Left cardiac atrium (tissue), 4 donors: ENCODE measurements around the gene CCDC51. TPM values are rescaled to one million over a fixed set of nuclear protein-coding genes. Genes with fewer than 3 reads are reported as not detected.
A peak's percentile ranks its signal among the peaks of the same experiment; 100 is the strongest.
"Not testable (repeated sequence)": the region's sequence is repeated elsewhere in the genome, so short reads cannot be mapped to it uniquely, and the experiment has no call there.

Experiments
- ATAC-seq, 2 donors: fragments of 200-7000 bp; cut with Tn5 transposase; one replicate each; pipeline ENCODE4 v1.9.1; 2020; ENCODE audit warnings: mild to moderate bottlenecking in 2 of 2, moderate library complexity in 2 of 2
- DNase-seq: peaks from one replicate; pipeline ENCODE4 v3.0.0-alpha.2; 2020
- intact Hi-C, 2 donors: fragments of 100-400 bp; cut with DNase I; formaldehyde crosslinking; loops; one replicate each; pipeline versions ENCODE4 v1.14.1 to v1.15.1; 2022 to 2023
- long read RNA-seq: library from polyadenylated mRNA; unstranded; transcript quantifications from one replicate; pipeline ENCODE4 v2.0.0, GENCODE V29; 2021
- total RNA-seq, 2 donors: library from RNA; stranded (reverse); fragmentation: NEBNext Ultra II Directional; extraction: Animal tissue kit (Norgen Biotek cat#: 25700); gene quantifications; one replicate each; pipeline ENCODE4 v1.2.1, GENCODE V29; 2021
- donor health status: DM: no; HTN: yes; CAD: no.
- donor health status: DM: no; HTN: yes; CAD: no; lungs with severe emphysema.
- donor health status: DM: yes; HTN: yes; CAD: no.
- donor health status: Dilated cardiomyopathy.

The CCDC51 gene
- total RNA-seq = 10 to 100 TPM in 1 of 2 donors, 1 to 10 TPM in 1; 7.0 to 10.9 TPM
- long read RNA-seq, transcript CCDC51-201 (4 exons, 1,560 nt) = major isoform, 5 of 10 reads
- long read RNA-seq, partial matches to known transcripts = 0 of 10 reads
- long read RNA-seq, other reads (novel, unspliced or antisense) = 3 of 10 reads

- intact Hi-C loops = loop anchor here in 1 of 2 donors (5.0 kb wide), 1 partner anchor 168 kb away; no protein-coding TSS in a partner anchor
- ATAC-seq (peak; percentile 98 to 100), DNase-seq (peak; percentile 99)
Measured at GRCh38 chr3:48439820-48440589, at the start of gene CCDC51, which contains the start of gene TMA7. Gene CCDC51, minus strand, starts transcription at chr3:48440119. Its CDS starts 4,991 bp downstream, at chr3:48435128. Gene TMA7, plus strand, starts transcription at chr3:48440257. Its CDS starts 40 bp downstream, at chr3:48440297.

DNA sequence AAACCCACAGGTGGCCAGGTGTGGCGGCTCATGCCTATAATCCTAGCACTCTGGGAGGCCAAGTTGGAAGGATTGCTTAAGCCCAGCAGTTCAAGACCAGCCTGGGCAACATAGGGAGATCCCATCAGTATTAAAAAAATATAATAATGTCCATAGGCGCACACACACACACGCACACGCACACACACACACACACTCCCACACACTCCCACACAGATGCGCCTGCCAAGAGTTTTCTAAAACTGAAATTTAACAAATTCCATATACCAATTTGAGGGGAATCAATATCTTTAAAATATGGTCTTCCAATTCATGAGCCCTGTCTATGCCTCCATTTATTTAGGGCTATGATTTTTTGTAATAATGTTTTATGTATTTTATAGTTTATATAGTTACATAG, 47.0 kb upstream of the CCDC51 start:
- ATAC-seq (no peak), DNase-seq (no peak)
- intact Hi-C loops = no loop called here

GRCh38 chr3:48482822-48483221, 42.9 kb upstream of the CCDC51 start:
- ATAC-seq, intact Hi-C loops, DNase-seq: not testable (repeated sequence)

GRCh38 chr3:48480891-48481290, 41.0 kb upstream of the CCDC51 start:
- intact Hi-C loops, DNase-seq, ATAC-seq: not testable (repeated sequence)

DNA sequence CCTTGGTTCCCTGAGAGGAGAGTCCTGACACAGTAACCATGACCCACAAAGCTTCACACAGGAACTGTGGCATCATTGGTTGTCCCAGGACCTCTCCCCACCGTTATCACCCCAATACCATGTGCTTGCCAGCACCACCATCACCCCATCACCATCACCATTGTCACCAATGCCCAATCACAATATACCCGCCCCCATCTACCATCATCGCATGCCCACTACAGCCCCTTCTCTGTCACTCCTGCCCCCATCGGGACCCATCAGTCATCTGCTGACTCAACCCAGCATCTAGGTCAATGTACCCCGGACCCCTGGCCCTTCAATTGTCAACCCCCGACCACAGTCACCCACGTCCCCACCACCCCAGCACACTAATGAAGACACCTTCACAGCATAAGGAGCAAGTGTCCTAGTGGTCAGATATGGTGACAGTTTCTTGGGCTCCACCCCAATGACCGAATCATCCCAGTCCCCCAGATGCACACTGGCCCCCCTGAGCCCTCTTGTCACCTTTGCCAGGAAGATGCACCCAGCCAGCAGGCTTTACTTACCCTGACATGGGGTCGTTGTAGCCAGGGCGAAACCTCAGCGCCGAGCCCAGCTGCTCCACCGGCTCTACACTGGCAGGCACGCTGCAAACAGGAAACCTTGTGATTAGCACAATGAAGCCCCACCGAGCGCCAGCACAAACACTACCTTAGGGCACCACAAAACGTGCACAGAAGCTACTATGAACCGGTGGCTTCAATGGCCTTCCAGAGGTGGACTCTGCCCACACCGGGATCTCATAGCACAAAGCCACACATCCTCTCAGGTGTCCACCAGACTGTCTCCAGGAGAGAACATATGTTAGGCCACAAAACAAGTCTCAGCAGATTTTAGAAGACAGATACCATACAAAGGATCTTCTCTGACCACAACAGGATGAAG, 39.0 kb upstream of the CCDC51 start:
- ATAC-seq (peak; percentile 13 to 56), DNase-seq (no peak)
- intact Hi-C loops = no loop called here

DNA sequence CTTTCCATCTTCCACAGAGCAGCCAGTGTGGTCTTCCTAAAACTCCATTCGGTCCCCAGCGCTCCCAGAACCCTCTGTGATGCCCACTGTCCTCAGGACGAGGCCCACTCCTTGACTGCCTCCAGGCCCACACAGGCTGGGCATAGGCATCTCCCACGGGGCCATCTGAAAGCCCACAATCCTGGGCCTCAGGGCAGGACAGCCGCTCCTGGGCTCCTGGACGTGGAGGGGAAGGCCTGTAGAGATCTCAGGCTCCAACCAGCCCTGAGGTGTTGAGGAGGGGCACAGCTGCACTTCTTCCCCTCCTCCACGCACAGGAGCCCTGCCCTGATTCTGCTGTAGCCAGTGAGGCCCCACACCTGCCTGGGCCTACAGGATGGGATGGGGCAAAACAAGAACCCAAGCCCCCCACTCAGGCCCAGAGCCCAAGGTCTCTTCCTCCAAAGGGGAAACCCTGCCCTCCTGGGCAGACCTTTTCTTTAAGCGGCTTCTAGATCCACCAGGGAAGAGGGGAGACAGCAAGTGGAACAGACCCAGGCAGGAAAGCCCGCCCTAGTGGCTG, 38.1 kb upstream of the CCDC51 start:
- ATAC-seq = no peak
- intact Hi-C loops = no loop called here
- DNase-seq = no peak

- ATAC-seq = no peak
- intact Hi-C loops = no loop called here
- no peak for DNase-seq
Measured at GRCh38 chr3:48476426-48477053, 36.6 kb upstream of the CCDC51 start.

DNA sequence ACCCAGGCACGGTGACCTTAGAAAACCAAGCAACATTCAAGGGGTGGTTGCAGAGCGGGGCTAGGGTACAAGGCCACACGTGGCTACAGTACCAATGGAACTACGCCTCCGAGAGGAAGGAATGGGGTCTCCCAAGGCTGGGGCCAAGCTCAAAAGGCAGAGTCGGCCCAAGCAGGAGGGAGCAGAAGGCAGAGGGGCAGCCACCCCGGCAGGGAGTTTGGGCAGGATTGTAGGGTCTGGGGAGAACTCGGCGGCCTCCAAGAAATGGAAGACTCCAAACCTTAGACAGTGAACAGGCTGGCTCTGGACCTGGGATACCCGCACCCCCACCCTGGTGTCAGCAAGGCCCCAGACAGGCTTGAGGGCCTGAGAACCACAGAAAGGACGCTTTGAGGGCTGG, 35.3 kb upstream of the CCDC51 start:
- ATAC-seq = no peak
- DNase-seq = no peak
- intact Hi-C loops = no loop called here

- intact Hi-C loops = no loop called here
- DNase-seq (no peak), ATAC-seq (no peak)
Measured at GRCh38 chr3:48474619-48475018, 34.7 kb upstream of the CCDC51 start.

DNA sequence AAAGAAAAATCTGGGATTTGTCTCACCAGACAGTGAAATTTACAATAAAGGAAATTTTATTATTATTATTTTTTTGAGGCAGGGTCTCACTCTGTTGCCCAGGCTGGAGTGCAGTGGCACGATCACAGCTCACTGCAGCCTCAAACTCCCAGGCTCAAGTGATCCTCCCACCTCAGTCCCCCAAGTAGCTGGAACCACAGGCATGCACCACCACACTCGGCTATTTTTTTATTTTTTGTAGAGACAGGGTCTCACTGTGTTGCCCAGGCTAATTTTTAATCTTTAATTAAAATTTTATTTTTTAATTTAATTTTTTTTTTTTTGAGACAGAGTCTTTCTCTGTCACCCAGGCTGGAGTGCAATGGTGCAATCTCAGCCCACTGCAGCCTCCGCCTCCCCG, 34.1 kb upstream of the CCDC51 start:
- DNase-seq, ATAC-seq: not testable (repeated sequence)

DNA sequence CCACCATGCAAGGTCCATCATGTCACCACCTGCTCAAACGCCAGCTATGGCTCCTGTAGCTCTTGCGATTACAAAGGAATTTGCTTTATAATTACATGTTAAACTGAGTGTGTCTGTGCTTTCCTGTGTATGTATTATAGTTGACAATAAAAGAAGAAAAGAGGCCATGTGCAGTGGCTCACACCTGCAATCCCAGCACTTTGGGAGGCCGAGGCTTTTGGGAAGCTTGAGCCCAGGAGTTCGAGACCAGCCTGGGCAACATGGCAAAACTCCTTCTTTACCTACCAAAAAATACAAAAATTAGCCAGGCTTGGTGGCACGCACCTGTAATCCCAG, 33.7 kb upstream of the CCDC51 start:
- DNase-seq (no peak), ATAC-seq (no peak)
- intact Hi-C loops = no loop called here

More for the DNA sequence above, 34.1 kb upstream of the CCDC51 start:
- intact Hi-C loops = not testable (repeated sequence)

- intact Hi-C loops = no loop called here
- DNase-seq (peak; percentile 95), ATAC-seq (peak; percentile 94)
Measured at GRCh38 chr3:48472923-48473616, 33.2 kb upstream of the CCDC51 start.

DNA sequence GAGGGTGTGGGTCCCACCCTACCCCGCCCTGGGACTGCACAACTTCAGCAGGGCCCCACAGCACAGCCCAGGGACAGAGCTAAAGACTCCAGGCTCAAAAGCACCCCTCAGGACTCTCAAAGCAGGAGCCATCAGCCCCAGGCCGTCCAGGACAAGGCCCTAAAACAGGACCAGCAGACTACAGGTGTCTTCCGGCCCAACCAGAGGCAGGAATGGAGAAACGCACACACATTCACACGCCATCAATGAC, 32.7 kb upstream of the CCDC51 start:
- peak in 1 of 2 donors; percentile 55 for ATAC-seq
- intact Hi-C loops = no loop called here
- DNase-seq = no peak

DNA sequence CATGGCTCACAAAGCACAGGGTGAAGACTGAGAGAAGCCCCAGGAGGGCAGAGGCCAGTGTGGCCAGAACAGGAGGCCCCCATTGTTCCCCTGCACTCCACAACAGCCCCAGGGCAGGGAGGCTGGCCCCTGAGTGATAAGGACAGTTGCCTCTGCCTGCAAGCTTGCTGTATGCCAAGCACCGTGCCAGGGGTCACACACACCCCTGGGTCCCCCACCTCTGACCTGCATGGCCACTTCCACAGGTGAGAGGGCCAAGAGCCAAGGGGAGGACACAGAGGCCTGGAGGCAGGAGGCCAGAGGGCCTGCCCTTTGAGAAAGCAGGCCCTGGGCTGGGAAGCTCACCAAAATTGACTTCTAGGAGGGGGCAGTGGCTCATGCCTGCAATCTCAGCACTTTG, 30.4 kb upstream of the CCDC51 start:
- DNase-seq (no peak), ATAC-seq (no peak)
- intact Hi-C loops = no loop called here

DNA sequence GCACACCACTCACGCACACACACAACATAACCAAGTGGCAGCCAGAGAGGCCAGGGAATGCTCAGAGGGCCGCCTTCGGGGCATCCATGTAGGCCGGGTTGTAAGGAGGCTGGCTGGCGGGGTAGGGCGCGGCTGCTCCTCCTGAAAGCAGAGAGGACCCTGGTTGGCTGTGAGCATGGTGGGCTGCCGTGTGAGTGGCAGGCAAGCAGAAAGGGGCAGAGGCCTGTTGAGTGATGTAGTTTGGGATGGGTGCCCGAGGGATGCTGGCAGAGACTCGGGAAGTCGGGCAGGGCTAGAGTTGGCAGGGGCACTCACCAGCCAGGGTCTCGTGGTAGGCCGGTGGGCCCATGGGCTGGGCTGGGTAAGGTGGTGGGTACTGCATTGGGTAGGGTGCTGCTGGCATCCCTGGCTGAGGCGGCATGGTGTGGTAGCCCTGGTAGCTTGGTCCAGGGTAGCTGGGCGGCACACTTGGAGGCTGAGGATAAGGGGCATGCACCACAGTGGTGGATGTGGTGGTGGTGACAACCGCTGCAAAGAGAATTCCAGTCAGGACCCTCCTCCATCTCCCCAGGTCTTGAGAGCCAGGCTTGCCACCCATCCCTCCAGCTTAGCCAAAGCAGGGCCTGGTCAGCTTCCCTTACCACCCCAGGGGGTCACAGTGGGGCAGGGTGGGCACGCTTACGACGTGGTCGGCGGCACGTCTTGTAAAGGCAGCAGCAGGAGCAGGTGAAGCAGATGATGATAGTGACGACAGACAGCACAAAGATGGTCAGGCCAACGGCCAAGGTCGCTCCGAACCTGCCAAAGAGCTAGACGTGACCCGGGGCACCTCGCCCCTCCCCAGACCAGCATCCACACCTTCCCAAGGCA, 29.4 kb upstream of the CCDC51 start:
- intact Hi-C loops = loop anchor here in 1 of 2 donors (5.0 kb wide), 1 partner anchor 33 kb away; the partner anchor contains the start of gene SHISA5
- ATAC-seq = no peak
- DNase-seq = no peak

- ATAC-seq (no peak), DNase-seq (no peak)
- intact Hi-C loops = loop anchor here in 1 of 2 donors (5.0 kb wide), 1 partner anchor 34 kb away; the partner anchor contains the start of gene SHISA5
Measured at GRCh38 chr3:48468329-48468731, 28.4 kb upstream of the CCDC51 start.

- DNase-seq (no peak), ATAC-seq (no peak)
- intact Hi-C loops = loop anchor here in 1 of 2 donors (5.0 kb wide), 1 partner anchor 35 kb away; the partner anchor contains the start of gene SHISA5
Measured at GRCh38 chr3:48467473-48468267, 27.8 kb upstream of the CCDC51 start.
